Breast epithelium (tissue), 4 donors: ENCODE measurements around the gene STARD10. TPM values are rescaled to one million over a fixed set of nuclear protein-coding genes. Genes with fewer than 3 reads are reported as not detected.

ENCODE experiments used
- DNase-seq, 2 donors: peaks; one replicate each; pipeline ENCODE4 v3.0.0-alpha.2; 2019; ENCODE audit warnings: low spot score in 2 of 2
- H3K27ac ChIP-seq, 2 donors: fragments of 200-600 bp; sonication (generic) in 1 of 2; one replicate each; pipeline ENCODE4 v1.5.1; 2016 to 2019; ENCODE audit warnings: mild to moderate bottlenecking in 1 of 2
- H3K27me3 ChIP-seq, 2 donors: fragments of 200-600 bp; sonication (generic) in 1 of 2; one replicate each; pipeline versions ENCODE4 v1.5.1 to v1.6.0; 2017 to 2019; ENCODE audit warnings: control low read depth in 1 of 2, mild to moderate bottlenecking in 1 of 2
- H3K36me3 ChIP-seq: fragments of 200-600 bp; one replicate; pipeline ENCODE4 v1.5.1; 2019
- H3K4me1 ChIP-seq, 2 donors: fragments of 200-600 bp; sonication (generic); one replicate each; pipeline ENCODE4 v1.5.1; 2016 to 2019; ENCODE audit warnings: control low read depth in 1 of 2
- H3K4me3 ChIP-seq, 3 donors: fragments of 200-600 bp; sonication (generic); 1 replicate in 2 of 3; 2 replicates in 1 of 3; pipeline ENCODE4 v1.5.1; 2016 to 2019; ENCODE audit warnings: mild to moderate bottlenecking in 3 of 3, moderate library complexity in 2 of 3
- H3K9me3 ChIP-seq, 2 donors: fragments of 200-600 bp; sonication (generic) in 1 of 2; one replicate each; pipeline ENCODE4 v1.5.1; 2016 to 2019; ENCODE audit warnings: control low read depth in 1 of 2
- CTCF ChIP-seq, 3 donors: fragments of 450-650 bp; IDR thresholded peaks; one replicate each; pipeline ENCODE4 v1.5.1; 2016 to 2017; ENCODE audit warnings: antibody characterized with exemption in 3 of 3, mild to moderate bottlenecking in 3 of 3, moderate library complexity in 3 of 3
- POLR2A ChIP-seq: fragments of 450-650 bp; IDR thresholded peaks from one replicate; pipeline ENCODE4 v1.6.1; 2016; ENCODE audit warnings: antibody characterized with exemption, mild to moderate bottlenecking, moderate library complexity
- POLR2AphosphoS5 ChIP-seq, 3 donors: sonication (generic); formaldehyde crosslinking; IDR thresholded peaks; one replicate each; pipeline ENCODE4 v1.6.1; 2017; ENCODE audit warnings: antibody characterized with exemption in 3 of 3
- intact Hi-C: fragments of 100-400 bp; cut with DNase I; formaldehyde crosslinking; loops from one replicate; pipeline ENCODE4 v1.15.1; 2023; ENCODE audit warnings: low total_unique reads
- total RNA-seq, 3 donors: library from RNA; depleted of rRNA; stranded (reverse); fragments of >200 nt; gene quantifications; one replicate each; pipeline ENCODE4 v1.1.0, GENCODE V29; 2016

Gene STARD10
- total RNA-seq, 3 donors from 2014 or later = 20.6 to 117 (median 93.7) TPM

- Histone ChIP-seq H3K36me3 (no peaks in the 10 kb centered on the region), H3K4me1 (peaks cover 4 to 15% of the 10 kb centered on the region in 2 donors), H3K4me3 (no peak overlapping the region), H3K27ac (peak overlapping the region in 1 of 2 donors; percentile 14), H3K9me3 (no peaks in the 10 kb centered on the region), H3K27me3 (no peaks in the 10 kb centered on the region)
- TF ChIP-seq POLR2A (no peak), CTCF (IDR thresholded peaks at IDR 0.05) (peak; percentile 88 to 96 (median 90)), POLR2AphosphoS5 (IDR thresholded peaks at IDR 0.05) (no peak)
- DNase-seq = peak in 1 of 2 donors; percentile 44
- intact Hi-C loops = loop anchor here (10.0 kb wide), 3 partner anchors 60 to 450 kb away; partner anchors contain the start of gene ATG16L2
Measured at GRCh38 chr11:72724851-72725723, 68.8 kb downstream of the STARD10 start.

- Histone ChIP-seq H3K9me3 (no peaks in the 10 kb centered on the region), H3K4me1 (peaks cover 4 to 17% of the 10 kb centered on the region in 2 donors), H3K27me3 (no peaks in the 10 kb centered on the region), H3K36me3 (no peaks in the 10 kb centered on the region), H3K27ac (no peak overlapping the region), H3K4me3 (no peak overlapping the region)
- TF ChIP-seq POLR2A (no peak), CTCF (IDR thresholded peaks at IDR 0.05) (no peak), POLR2AphosphoS5 (IDR thresholded peaks at IDR 0.05) (no peak)
- DNase-seq = no peak
- intact Hi-C loops = loop anchor here (10.0 kb wide), 3 partner anchors 61 to 451 kb away; partner anchors contain the start of gene ATG16L2
Measured at GRCh38 chr11:72724021-72724551, 69.8 kb downstream of the STARD10 start.

- intact Hi-C loops = loop anchor here (10.0 kb wide), 3 partner anchors 61 to 451 kb away; partner anchors contain the start of gene ATG16L2
- H3K27me3 ChIP-seq = no peaks in the 10 kb centered on the region
- no peaks in the 10 kb centered on the region for H3K36me3 ChIP-seq
- no peaks in the 10 kb centered on the region for H3K9me3 ChIP-seq
- H3K4me1 ChIP-seq = peaks cover 4 to 17% of the 10 kb centered on the region in 2 donors
- DNase-seq = no peak
- no peak for TF ChIP-seq CTCF (IDR thresholded peaks at IDR 0.05)
- TF ChIP-seq POLR2AphosphoS5 (IDR thresholded peaks at IDR 0.05) = no peak
- TF ChIP-seq POLR2A = no peak
- peak overlapping the region; percentile 85 to 91 for H3K27ac ChIP-seq
- H3K4me3 ChIP-seq = no peak overlapping the region
Measured at GRCh38 chr11:72723508-72723907, 70.3 kb downstream of the STARD10 start.

- Histone ChIP-seq H3K4me1 (peaks cover 4 to 17% of the 10 kb centered on the region in 2 donors), H3K27ac (peak overlapping the region; percentile 85 to 91)
Measured at GRCh38 chr11:72722050-72722748, 71.6 kb downstream of the STARD10 start.

More at GRCh38 chr11:72722050-72722748, 71.6 kb downstream of the STARD10 start:
- Histone ChIP-seq H3K4me3 (peak overlapping the region; percentile 59 to 90 (median 68)), H3K27me3 (no peaks in the 10 kb centered on the region), H3K36me3 (no peaks in the 10 kb centered on the region), H3K9me3 (no peaks in the 10 kb centered on the region)
- intact Hi-C loops = loop anchor here (10.0 kb wide), 3 partner anchors 63 to 453 kb away; partner anchors contain the start of gene ATG16L2
- peak; percentile 82 to 89 for DNase-seq
- TF ChIP-seq CTCF (IDR thresholded peaks at IDR 0.05) (peak in 2 of 3 donors; percentile 13 to 18), POLR2AphosphoS5 (IDR thresholded peaks at IDR 0.05) (peak; percentile 41 to 63 (median 55)), POLR2A (peak; percentile 43)
